Midbrain (tissue), 1 donor: ENCODE results near the gene TNK2.
"Not testable (repeated sequence)": the region's sequence is repeated elsewhere in the genome, so short reads cannot be mapped to it uniquely, and the experiment has no call there.

Source experiments
- DNase-seq: peaks from one replicate; lab custom pipeline; 2025; lab: John Stamatoyannopoulos, UW

TNK2 gene

DNA sequence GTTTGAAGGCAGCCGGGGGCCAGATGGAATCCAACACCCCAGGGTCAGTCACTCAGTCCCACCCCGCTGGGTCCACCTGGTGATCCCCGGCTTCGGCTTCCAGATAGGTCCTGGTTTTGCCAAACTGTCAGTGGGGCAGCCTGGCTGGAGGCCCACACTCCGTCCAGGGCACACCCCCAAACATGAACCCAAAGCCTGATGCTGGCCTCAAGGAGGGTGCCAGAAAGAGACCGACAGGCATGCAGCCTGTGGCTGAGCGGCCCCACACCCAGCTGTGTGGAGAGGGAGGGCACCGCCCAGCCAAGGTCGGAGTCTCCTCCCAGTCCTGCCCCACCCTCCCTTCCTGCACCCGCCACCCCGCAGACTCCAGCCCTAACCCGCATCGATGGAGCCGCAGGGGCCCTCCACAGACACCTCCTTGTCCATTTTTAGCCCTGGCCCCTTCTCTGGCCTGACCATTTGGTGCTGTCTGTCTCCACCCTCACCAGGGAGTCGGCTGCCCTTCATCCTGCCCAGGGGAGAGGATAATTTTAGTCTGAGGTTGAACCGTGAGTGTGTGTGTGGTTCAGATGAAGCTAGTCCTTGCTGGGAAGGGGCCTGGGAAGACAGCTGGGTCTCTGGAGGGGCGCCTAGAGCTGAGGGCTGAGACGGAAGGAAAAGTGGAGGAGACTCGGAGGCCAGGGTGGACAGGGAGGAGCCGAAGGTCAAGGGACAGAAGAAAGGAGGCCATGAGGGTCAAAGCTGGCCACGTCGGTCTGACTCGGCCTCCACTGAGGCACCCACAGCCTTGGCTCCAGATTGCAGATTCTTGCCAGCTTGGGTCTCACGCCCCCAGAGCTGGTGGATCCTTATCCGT lies 23.1 kb downstream of the TNK2 start:
- DNase-seq = no peak

DNA sequence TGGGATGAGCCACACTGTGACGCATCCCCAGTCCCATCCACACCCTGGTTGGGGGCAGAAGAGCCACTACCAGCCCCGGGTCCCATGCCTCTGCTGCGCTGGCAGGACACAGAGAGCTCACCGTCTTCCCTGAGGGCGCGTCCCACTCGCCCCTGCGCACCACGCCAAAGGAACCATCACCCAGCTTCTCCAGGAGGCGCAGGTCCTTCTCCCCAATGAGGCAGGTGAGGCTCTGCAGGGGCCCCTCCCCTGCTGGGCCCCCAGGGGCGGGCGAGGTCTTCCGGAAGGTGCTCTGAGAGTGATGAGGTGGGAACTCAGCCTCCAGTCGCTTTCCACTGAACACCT lies 23.7 kb downstream of the TNK2 start:
- no peak for DNase-seq

DNA sequence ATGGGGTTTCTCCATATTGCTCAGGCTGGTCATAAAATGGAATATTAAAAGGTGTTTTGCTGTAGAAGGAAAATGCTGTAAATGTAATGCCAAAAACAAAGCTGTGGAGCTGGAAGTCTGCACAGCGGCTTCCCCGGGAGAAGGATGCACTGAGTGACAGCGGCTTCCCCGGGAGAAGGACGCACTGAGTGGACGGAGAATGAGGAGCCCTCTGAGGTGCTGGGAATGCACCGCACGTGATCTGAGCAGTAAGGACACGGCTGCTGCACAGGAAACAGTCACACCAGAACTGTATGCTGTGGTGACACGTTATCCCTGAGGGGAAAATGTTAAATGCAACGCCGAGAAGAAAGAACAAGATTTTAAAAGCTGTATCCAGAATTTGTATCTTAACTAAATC lies 24.6 kb downstream of the TNK2 start:
- DNase-seq = no peak

DNA sequence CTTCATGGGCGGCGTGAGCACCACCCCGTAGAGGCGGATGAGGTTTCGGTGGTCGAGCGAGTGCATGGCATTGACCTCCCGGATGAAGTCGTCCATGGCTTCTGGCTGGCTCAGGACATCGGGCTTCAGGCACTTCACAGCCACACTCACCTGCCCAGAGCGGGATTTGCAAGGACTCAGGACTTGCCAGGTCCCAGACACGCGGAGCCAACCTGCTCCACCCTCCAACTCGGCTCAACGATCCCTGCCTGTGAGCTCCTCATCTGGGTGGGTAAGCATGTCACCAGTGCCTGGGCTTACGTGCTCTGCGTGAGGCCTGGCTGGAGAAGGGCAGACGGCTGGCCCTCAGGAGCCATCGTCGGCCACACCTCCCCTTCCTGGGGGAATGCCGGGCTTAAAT lies 25.2 kb downstream of the TNK2 start:
- DNase-seq = no peak

DNA sequence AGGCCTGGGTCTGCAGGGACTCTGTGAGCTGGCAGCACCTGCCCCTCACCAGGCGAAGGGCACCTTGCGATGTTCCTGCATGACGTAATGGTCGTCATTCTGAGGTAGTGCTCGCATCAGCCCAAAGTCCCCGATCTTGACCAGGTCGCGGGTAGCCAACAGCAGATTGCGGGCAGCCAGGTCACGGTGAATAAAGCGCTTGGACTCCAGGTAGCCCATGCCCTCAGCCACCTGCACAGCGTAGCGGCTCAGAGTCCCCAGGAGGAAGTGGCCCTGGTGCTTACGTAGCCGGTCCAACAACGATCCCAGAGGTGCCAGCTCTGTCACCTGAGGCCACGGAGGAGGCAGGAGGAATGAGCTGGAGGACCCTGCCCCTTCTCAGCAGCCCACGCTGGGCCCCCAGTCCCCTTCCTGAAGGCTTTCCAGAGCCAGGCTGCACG lies 26.3 kb downstream of the TNK2 start:
- DNase-seq = no peak

DNA sequence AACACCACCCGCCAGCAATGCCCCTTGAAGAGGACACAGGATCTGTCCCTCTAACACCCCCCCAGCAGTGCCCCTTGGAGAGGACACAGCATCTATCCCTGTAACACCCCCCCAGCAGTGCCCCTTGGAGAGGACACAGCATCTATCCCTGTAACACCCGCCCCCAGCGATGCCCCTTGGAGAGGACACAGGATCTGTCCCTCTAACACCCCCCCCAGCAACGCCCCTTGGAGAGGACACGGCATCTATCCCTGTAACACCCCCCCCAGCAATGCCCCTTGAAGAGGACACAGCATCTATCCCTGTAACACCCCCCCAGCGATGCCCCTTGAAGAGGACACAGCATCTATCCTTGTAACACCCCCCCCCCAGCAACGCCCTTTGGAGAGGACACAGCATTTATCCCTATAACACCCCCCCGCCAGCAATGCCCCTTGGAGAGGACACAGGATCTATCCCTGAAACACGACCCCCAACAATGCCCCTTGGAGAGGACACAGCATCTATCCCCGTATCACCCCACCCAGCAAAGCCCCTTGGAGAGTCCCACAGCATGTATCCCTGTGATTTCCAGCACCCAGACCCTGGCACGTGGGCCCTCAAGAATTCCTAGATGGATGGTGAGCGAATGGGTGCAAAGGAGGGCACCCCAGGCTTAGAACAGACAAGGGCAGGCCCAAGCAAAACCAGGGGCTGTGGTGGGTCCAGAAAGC lies 26.9 kb downstream of the TNK2 start:
- no peak for DNase-seq

DNA sequence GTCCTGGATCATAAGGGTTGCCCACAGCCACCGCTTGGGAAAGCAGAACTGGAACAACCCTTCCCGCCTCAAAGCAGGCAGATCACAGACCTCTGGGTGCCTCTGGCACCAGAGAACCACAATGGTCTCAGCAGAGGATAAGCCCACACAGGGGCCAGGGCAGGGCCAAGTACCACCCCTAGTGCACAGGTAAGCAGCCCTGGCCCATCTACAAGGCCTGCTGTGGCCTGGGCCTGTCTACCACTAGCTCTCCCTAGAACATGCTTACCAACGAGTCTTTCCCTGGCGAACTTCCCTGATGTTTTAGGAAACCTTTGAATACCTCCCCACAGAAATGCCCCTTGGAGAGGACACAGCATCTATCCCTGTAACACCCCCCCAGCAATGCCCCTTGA lies 28.3 kb downstream of the TNK2 start:
- DNase-seq = no peak

DNA sequence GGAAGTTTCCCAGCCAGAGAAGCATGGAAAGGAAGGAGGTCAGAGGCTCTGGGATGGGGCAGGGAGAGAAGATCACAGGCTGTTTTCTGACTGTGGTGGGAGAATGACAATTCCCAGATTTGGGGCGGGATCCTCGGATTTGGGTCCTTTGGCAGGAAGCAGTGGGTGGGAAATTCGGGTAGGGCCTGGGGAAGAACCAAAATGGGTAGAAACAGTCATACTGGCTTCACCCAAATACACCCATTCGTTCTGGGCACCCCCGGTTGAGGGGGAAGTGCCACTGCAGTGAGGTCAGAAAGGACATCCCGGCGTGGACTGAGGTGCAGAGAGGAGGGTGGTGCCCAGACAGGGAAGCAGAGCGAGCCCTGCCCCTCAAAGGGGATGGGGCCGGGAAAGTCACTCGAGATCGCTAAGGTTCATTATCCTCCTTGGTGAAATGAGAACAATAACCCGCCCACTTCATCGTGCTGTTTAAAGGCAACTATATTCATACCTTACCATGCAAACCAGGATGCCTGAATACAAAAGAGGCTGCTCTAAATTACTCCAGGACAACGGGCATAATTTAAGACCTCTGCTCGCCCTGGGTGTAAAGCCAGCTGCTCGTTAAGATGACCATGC lies 28.8 kb downstream of the TNK2 start:
- DNase-seq = no peak

DNA sequence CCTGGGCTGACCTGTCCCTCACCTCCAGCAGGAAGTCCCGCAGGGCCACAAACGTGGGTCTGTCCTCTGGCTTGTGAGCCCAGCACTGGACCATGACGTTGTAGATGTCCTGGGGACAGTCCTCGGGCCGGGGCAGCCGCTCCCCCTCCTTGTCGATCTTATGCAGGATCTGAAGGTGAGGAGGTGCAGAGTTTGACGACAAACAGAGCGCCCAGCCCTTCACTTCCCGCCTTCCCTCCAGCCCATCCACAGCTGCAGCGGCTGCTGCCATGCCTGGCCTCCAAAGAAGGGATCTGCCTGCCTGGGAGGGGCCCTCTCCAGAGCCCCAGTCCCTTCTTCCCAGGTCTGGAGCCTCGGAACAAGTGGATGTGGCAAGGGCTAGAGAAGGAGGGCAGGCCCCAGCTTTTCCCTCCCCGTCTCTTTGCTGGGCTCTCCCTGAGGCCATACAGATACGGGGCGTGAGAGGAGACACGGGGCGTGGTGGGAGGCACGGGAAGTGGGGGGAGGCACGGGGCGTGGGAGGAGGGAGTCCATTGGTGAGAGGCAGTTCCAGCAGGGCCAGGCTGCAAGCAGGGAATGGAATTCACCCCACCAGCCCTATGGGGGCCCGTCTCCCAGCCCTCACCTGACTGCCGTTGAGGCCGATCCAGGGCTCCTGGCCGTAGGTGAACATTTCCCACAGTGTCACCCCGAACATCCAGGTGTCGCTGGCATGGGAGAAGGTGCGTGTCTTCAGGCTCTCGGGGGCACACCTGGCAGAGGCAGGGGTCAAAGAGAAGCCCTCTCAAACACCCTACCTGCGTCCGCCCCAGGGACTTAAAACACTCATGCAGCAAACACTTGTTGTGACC lies 29.7 kb downstream of the TNK2 start:
- no peak for DNase-seq

DNA sequence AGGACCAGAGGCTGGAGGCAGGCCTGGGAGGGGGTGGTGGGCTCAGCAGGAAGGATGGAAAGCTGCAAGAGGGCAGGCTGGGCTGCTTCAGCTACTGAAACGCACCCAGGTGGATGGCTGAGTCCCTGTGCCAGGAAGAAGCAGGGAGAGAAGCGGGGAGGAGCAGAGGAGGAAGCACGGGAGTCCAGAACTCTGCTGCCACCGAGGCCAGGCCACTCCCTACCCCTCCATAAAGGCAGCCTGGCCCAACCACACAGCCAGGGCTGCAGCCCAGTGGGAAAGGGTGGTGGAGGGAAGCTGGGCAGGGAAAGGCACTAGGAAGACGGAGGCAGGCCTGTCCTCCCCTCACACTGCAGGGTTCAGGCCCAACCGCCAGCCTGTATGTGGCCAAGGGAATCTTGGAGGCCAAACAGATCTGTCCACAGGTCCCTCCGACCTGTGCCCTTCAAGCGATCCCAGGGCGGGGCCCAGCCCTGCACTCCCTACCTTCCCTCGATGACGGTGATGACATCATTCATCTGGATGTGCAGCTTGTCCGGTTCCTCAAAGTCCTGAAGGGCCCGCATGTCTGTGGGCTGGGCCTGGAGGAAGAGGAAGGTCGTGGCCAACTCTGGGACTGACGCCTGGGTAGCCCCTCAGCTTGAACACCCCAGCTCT lies 30.5 kb downstream of the TNK2 start:
- DNase-seq = no peak

DNA sequence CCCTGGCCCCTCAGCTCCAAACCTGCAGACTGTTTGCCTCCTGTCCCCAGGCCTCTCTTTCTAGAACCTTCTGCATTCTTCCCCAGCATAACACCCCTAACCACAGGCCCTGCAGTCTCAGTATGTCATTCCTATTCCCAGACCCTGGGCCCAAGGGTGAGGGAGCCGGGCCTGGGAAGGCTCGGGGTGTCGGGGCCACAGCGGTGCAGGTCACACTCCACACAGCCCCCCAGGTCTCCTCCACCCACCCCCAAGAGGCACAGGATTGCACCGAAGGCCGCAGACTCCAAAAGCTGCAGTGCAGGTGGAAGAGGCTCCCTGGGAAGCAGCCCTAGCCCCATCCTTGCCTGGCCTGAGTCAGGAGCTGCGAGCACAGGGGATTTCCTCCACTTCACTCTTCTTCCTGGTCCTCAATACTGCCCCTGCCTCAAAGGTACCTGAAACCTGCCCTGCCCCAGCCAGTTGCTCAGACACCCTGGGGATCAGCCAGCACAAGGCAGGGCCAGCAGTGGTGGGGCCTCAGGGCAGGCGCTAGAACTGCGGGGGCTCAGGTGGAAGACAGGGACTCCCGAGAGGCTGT lies 31.1 kb downstream of the TNK2 start:
- no peak for DNase-seq

DNA sequence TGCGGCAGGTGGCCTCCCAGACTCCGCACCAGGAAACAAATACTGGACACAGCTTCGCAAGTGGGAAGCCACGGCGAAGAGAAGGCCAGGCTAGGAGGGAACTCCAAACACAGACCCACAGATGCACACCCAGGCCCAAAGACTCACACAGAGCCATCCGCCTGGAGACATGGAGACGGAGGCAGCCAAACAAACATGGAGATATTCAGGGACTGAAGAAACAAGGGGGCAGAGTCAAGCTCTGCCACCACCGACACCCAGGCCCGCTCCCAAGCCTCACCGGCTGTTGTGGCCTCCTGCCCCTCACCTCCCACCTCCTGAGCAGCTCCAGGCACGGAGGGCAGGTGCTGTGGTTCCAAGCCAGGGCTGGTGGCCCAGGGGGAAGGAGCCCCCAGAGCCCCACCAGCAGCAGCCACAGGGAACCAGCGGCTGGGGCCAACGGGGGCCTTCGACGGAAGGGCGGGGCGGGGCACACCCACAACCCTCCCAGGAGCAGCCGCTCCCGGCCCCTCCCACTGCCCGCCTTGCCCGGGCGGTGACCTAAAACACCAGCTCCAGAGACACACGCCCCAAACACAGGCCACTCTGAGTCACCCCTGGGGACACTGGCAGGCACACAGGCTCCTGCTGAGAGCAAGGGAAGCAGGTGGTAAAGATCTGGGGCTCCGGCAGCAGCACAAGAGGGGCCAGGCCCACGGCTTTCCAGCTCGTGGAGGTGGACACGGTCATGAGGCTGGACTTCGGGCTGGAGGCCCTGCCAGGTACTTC lies 31.9 kb downstream of the TNK2 start:
- no peak for DNase-seq

DNA sequence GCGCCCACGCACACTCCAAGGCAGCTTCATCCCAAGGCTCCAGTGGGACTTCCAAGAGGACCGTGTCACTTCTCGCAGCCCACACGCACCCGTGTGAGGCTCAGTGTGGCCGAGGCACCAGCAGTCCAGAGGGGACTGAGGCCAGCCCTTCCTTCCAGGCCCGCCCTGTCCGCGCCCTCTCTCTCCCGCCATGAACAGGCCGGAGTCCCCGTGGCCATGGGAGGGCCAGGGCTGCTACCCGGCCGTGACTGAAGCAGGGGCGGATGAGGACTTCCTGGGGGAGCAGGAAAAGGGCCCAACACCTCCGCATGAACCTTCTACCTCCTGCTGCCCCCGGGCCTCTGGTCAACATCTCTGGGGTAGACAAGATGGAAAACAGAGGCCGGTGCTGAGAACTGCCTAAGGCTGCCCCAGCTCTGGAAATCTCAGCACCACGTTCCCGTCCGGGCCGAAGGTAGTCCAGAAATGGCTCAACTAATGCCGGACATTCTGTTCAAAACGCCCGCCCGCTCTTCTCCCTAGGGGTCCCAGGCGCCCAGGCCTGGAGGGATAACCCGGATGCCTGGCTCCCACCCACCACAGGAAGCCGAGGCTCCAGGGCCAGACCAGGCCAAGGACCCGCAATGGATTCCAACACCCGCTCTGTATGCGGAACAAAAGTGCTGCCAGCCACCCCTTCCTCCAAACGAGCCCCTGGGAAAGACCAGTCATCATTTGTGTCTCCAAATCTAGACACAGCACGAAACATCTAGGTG lies 32.7 kb downstream of the TNK2 start:
- DNase-seq = no peak

DNA sequence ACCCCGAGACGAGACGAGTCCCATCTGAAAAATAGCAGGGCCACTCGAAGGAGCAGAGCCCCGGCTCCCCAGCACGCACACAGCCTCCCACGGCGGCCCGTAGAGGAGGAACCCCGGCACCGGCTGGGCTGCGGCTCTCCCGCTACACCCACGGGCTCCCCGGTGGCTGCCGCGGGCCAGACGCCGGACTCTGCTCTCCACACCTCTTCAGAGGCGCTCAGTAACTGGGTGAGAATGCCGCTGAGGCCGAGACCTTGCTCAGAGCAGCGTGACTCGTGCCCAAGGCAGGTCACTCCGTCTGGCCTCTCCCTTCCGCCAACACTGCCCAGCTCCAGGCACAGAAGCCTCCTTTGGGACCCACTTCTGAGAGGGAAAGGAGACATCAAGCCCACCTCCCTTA lies 34.4 kb downstream of the TNK2 start:
- no peak for DNase-seq

DNA sequence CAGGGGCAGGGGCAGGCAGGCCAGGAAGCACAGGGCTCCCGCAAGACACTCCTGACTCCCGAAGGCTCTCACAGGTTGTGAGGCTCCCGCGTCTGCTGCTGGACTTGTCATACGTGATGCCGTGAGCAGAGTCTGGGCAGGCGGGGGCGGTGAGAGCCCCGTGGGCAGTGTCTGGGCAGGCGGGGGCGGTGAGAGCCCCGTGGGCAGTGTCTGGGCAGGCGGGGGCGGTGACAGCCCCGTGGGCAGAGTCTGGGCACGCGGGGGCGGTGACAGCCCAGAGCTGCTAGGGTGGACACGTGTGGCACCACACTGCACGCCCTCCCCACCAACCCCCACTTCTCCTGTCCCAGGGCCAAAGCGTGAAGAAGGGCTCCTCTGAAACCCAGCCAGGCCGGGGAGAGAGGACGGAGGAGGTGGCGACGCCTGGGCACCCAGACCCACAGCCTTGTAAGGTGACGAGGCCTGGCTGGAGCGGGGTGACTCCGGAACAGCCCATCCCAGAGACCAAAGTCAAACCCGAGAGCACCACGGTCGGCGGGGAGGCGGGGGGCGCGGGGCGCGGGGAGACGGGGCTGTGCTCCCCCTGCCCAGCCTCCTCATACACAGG lies 35.0 kb downstream of the TNK2 start:
- no peak for DNase-seq

DNA sequence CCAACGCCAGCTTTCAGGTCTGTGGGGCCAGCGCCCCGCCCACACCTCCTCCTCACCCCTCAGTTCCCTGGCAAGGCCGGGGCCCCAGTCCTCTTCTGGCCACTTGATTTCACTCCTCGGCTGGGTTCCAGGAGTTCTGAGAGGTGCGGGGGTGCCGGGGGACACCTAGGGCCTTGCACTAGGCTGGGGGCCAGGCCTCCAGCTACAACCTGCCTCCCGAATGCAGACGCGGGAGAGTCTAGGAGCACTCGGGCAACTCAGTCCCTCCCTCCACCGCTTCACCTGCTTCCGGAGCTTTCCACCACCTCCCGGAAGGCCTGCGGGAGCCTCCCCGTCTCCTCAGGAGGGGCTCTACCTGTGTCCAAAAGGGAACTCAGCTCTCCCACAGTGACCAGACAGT lies 35.6 kb downstream of the TNK2 start:
- no peak for DNase-seq

DNA sequence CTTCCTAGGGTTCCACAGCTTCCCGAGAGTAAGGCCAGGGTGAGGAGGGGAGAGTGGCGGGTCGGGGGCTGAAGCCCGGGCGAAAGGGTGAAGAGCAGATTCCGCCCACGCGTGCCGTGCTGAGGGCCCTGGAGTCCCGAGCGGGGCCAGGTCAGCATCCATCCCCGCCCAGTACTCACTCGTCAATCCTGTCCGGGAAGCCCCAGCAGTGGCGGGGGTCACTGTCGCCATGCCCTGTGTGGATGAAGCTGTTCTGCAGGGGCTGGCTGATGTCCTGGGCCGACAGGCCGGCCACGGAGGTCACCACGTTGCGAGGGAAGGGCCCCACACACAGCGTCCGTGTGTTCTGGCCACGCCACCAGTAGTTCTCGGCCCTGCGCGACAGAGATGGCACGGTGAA lies 36.3 kb downstream of the TNK2 start:
- no peak for DNase-seq

DNA sequence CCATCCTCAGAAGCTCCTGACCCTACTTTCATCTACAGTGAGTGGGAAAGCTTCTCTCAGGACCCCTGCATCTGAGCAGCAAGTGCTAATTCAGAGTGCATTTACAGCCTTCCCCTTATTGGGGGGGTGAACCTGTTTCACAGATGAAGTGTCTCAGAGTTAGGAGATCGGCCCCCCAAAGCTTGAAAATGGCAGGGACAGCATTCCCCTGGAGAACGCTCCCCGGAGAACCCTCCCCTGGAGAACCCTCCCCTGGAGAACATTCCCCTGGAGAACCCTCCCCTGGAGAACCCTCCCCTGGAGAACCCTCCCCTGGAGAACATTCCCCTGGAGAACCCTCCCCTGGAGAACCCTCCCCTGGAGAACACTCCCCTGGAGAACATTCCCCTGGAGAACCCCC lies 36.7 kb downstream of the TNK2 start:
- not testable (repeated sequence) for DNase-seq

DNA sequence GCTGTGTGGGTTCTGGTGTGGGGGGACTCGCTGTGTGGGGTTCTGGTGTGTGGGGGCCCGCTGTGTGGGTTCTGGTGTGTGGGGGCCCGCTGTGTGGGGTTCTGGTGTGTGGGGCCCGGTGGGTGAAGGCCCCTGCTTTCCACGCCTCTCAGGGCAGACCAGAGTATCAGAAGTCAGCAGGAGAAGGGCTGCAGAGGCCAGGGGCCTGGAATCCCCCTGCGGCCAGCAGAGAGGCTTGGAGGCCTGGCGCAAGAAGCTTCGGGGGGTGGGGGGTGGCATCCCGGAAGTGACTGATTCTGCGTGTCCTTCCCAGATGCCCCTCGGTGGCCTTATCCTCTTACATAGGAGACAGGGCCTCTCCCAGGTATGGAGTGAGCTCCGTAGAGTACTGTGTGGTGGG lies 37.4 kb downstream of the TNK2 start:
- no peak for DNase-seq
